GM12873 (cell line): ENCODE results near the gene PRSS27.

Source experiments
- CTCF ChIP-seq: IDR thresholded peaks from 2 replicates; pipeline ENCODE4 v1.5.1; 2012; ENCODE audit warnings: low read depth, mild to moderate bottlenecking, moderate library complexity, low read length, control low read depth; ENCODE audit not compliant: insufficient read depth; ENCODE audit errors: missing control alignments

Gene PRSS27

GRCh38 chr16:2705351-2705750 is 14.7 kb downstream of the PRSS27 start:
- TF ChIP-seq CTCF = no peak

DNA sequence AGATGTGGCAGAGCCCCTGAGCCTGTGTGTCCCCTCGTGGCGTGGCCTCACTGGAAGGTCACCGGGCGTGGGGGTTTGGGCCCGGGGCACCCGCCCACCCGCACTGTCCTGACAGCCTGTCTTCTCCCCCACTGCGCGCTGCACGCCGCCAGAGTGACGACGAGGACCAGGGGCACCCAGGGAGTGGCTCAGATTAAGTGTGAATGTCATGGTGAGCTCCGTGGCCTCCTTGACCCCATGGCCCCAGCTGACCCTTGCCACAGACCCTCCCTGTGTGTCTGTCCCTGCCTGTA is 15.1 kb downstream of the PRSS27 start:
- no peak for TF ChIP-seq CTCF

DNA sequence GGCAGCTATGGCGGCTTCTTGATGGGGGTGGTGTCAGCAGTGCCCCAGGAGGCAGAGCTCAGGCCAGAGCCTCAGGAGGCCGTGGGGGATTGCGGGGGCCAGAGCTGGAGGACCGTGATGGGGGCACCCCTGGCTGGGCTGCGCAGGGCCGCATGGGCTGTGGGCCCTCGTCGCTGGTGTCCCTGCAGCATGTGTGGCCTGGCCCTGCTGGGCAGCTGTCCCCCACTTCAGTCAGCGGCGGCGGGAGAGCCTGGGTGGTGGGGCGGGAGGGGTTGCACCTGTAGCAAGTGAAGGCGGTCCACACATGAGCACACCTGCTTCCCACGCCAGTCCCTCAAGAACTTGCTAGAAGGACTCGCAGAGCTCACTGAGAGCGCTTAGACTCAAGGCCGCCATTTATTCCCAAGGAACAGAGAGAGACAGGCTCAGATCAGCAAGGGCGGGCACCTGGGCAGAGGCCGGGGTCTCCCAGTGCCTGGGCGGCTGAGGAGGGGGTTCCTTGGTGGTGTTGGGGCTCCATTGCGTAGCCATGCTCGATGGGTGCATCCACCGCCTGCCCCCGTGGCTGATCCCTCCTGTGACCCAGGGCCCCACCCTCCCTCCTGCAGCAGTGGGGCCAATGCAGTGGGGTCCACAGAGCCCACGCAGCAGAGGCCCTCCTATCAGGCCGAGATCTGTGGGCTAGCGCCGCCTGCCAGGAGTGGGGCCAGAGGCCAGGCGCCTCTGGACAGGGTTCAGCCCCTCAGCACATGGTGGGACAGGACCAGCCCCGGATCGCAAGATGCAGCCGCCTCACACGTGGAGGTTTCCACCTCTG is 15.7 kb downstream of the PRSS27 start:
- TF ChIP-seq CTCF = no peak

DNA sequence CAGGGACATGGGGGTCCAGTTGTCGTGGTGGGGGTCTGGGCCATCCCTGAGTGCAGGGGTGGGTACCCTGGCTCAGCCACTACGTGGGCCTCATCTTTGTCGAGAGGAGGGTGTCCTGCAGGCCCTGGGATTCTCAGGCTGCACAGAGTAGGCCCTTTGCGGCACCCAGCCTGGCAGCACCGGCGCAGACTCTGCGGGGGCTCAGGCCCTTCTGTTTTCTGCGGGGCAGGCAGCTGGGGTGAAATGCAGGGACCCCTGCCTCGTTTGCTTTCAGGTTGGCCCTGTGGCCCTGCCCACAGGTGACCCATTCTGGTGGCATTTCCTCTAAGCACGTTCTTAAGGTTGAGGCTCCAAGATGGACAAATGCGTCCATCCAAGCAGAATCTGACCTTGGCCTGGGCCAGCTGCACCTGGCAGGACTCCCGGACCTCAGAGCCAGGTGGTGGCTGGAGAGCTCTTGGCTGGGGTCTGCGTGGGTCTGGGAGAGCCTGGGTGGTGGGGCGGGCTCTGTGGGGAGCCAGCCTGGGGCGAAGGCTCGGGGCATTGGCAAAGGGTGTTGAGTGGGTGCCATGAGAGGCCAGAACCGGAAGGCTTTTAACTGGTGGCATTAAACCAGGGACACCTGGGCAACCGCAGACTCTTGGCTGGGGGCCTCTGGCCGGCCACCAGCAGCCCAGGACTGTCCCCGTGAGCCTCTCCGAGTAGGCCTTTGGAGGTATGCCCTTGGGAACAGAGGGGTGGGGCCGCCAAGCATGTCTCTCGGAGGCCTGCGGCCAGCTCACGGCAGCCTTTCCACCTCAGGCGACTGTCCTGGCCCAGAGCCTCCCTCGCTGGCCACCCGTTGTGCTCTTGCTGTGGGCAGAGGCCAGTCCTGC is 16.9 kb downstream of the PRSS27 start:
- TF ChIP-seq CTCF = no peak

- no peak for TF ChIP-seq CTCF
Observed at GRCh38 chr16:2702438-2702825, 17.6 kb downstream of the PRSS27 start.

- no peak for TF ChIP-seq CTCF
Observed at GRCh38 chr16:2701713-2702437, 18.1 kb downstream of the PRSS27 start.

GRCh38 chr16:2701272-2701671 is 18.8 kb downstream of the PRSS27 start:
- no peak for TF ChIP-seq CTCF
